Measurements from ENCODE around the gene CABP4. TPM values are rescaled to one million over a fixed set of nuclear protein-coding genes. Genes with fewer than 3 reads are reported as not detected.

Gene CABP4
- total RNA-seq, 1 experiment from 2014 or later, result not detected

DNA sequence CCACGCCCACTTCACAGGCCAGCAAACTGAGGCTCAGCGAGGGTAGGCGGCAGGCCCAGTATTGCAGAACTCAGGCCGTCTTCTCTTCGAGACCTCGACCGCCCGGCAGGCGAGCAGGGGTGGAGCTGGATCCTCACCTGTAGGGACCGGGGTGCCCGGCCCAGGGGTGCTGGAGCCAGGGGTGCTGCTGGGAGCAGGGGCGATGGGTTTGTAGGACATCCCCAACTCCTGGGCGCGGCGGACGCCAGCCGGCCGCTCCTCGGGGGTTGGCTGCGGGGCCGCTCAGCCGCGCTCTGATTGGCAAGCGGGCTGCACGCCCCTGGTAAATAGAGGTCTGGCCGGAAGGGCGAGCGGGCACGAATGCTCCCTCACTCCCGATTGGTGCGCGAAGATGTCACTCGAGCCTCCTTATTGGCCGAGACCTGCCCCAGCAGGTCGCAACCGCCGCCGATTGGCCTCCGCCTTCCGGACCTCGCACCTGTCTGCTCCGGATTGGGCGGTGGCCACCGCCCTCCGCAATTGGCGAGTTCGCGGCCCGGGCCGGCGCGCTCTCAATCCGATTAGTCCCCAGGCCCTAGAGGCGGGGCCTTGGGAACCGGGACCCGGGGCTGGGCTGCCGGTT is 52.8 kb downstream of the CABP4 start, which contains the start of gene CDK2AP2:
Gene CDK2AP2, minus strand, starts transcription at position 299 of the 622 bp plus-strand sequence. Its CDS starts 80 bp downstream, at position 219.
- H3K9me2 ChIP-seq (ENCODE audit: insufficient read depth), result no peaks in the 10 kb centered on the region
- RAD21 ChIA-PET (ENCODE audit: low non-redundant PET in 1 of 2, low total read pairs in 2 of 2, uncharacterized antibody in 2 of 2, unreplicated experiment in 2 of 2), result no interaction called here

DNA sequence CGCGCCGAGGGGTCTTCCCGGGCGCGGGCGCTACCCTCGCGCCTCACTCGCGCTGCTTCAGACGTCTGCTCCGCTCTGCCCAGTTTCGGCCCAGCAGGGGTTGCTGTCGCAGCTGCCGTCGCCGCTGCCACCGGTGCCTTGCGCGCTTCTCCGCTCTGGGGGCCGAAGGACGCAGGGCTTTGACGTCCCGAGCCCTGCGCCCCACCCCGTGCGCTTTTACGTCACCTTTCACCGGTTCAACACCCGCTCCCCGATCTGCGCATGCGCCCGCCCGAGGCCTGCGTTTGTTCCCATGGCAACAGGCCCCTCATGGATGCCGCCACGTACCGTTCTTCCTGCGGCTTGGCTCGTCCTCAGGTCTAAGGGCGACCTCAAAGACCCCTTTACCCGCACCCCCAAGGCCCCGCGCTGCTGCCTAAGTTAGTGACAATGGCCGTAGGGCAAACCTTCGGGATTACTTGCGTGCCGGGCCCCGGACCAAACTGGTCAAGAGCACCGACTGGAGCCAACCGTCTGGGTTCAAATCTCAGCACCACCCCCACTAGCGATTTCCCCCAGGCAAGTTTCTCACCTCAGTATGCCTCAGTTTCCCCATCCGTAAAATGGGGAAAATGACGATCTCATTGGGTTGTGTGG is 53.5 kb downstream of the CABP4 start:
- POLR2A ChIA-PET, result no interaction called here
- Histone ChIP-seq H3K79me2 (ENCODE audit: insufficient read depth, low read length) (peaks cover 20% of the 10 kb centered on the region), H4K20me1 (ENCODE audit: insufficient read depth) (no peaks in the 10 kb centered on the region), H3K27me3 (ENCODE audit: insufficient read depth, low read length) (no peaks in the 10 kb centered on the region), H3K9ac (ENCODE audit: low read length) (peak overlapping the region; percentile 95), H3K4me1 (ENCODE audit: control insufficient read depth in 1 of 2, insufficient read depth in 2 of 2, low read length in 2 of 2) (peaks cover 27 to 39% of the 10 kb centered on the region in 2 experiments), H3K27ac (ENCODE audit: low read depth, low read length) (peak overlapping the region; percentile 81), H3K4me2 (ENCODE audit: low read length) (peak overlapping the region; percentile 88), H2AFZ (ENCODE audit: low read depth, low read length, poor library complexity, severe bottlenecking) (peak overlapping the region; percentile 22), H3K9me2 (ENCODE audit: insufficient read depth) (no peaks in the 10 kb centered on the region), H3K36me3 (ENCODE audit: control insufficient read depth in 1 of 2, insufficient read depth in 2 of 2, low read length in 2 of 2) (no peaks in the 10 kb centered on the region), H3K9me3 (ENCODE audit: control insufficient read depth in 1 of 2, insufficient read depth in 1 of 2, low read depth in 1 of 2, low read length in 2 of 2) (no peaks in the 10 kb centered on the region), H3K4me3 (replicated peaks in 1 of 2; ENCODE audit: low read depth in 1 of 2, low read length in 2 of 2) (peak overlapping the region; percentile 71 to 72)
- intact Hi-C loops (cut with micrococcal nuclease), result loop anchor here (5.0 kb wide), 1 partner anchor 81 kb away; the partner anchor contains the start of gene RPS6KB2
- ATAC-seq, result peak; percentile 41
- BruUV-seq (replicated peaks), result no TSS peak
- RAD21 ChIA-PET (ENCODE audit: low non-redundant PET in 1 of 2, low total read pairs in 2 of 2, uncharacterized antibody in 2 of 2, unreplicated experiment in 2 of 2), result no interaction called here
- no peak for TF ChIP-seq CEBPB (IDR thresholded peaks at IDR 0.05; ENCODE audit: low read depth)
- peak; percentile 5 for TF ChIP-seq POLR2A (IDR thresholded peaks at IDR 0.05; ENCODE audit: borderline replicate concordance, extremely low read depth, insufficient read depth, insufficient read length)
- peak; percentile 38 for TF ChIP-seq TCF7L2 (IDR thresholded peaks at IDR 0.05; ENCODE audit: borderline replicate concordance, extremely low read depth, insufficient read depth, insufficient read length)
- TF ChIP-seq ZFX (IDR thresholded peaks at IDR 0.05), result peak; percentile 22; the same call in 1 of the 2 replicates
- TF ChIP-seq, protein P1, sequence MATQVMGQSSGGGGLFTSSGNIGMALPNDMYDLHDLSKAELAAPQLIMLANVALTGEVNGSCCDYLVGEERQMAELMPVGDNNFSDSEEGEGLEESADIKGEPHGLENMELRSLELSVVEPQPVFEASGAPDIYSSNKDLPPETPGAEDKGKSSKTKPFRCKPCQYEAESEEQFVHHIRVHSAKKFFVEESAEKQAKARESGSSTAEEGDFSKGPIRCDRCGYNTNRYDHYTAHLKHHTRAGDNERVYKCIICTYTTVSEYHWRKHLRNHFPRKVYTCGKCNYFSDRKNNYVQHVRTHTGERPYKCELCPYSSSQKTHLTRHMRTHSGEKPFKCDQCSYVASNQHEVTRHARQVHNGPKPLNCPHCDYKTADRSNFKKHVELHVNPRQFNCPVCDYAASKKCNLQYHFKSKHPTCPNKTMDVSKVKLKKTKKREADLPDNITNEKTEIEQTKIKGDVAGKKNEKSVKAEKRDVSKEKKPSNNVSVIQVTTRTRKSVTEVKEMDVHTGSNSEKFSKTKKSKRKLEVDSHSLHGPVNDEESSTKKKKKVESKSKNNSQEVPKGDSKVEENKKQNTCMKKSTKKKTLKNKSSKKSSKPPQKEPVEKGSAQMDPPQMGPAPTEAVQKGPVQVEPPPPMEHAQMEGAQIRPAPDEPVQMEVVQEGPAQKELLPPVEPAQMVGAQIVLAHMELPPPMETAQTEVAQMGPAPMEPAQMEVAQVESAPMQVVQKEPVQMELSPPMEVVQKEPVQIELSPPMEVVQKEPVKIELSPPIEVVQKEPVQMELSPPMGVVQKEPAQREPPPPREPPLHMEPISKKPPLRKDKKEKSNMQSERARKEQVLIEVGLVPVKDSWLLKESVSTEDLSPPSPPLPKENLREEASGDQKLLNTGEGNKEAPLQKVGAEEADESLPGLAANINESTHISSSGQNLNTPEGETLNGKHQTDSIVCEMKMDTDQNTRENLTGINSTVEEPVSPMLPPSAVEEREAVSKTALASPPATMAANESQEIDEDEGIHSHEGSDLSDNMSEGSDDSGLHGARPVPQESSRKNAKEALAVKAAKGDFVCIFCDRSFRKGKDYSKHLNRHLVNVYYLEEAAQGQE (IDR thresholded peaks at IDR 0.05; ENCODE audit: low read depth), result no peak
- CTCF ChIA-PET, result no interaction called here
- DNase-seq (ENCODE audit: low read depth, low spot score), result peak; percentile 90

More for the DNA sequence above, 52.8 kb downstream of the CABP4 start, which contains the start of gene CDK2AP2:
- no peaks in the 10 kb centered on the region for H3K9me3 ChIP-seq (ENCODE audit: control insufficient read depth in 1 of 2, insufficient read depth in 1 of 2, low read depth in 1 of 2, low read length in 2 of 2)
- H3K79me2 ChIP-seq (ENCODE audit: insufficient read depth, low read length), result peaks cover 26% of the 10 kb centered on the region
- no peaks in the 10 kb centered on the region for H3K27me3 ChIP-seq (ENCODE audit: insufficient read depth, low read length)
- H3K9ac ChIP-seq (ENCODE audit: low read length), result peak within 1 kb of the TSS; percentile 95
- peak; percentile 79 for ATAC-seq
- no peaks in the 10 kb centered on the region for H3K36me3 ChIP-seq (ENCODE audit: control insufficient read depth in 1 of 2, insufficient read depth in 2 of 2, low read length in 2 of 2)
- no TSS peak for BruUV-seq (replicated peaks)
- H3K4me3 ChIP-seq (replicated peaks in 1 of 2; ENCODE audit: low read depth in 1 of 2, low read length in 2 of 2), result peak within 1 kb of the TSS; percentile 72 to 85
- no peaks in the 10 kb centered on the region for H4K20me1 ChIP-seq (ENCODE audit: insufficient read depth)
- H3K27ac ChIP-seq (ENCODE audit: low read depth, low read length), result peak within 1 kb of the TSS; percentile 93
- TF ChIP-seq ZFX (IDR thresholded peaks at IDR 0.05) (peak; percentile 49; the same call in 1 of the 2 replicates), CEBPB (IDR thresholded peaks at IDR 0.05; ENCODE audit: low read depth) (no peak), POLR2A (IDR thresholded peaks at IDR 0.05; ENCODE audit: borderline replicate concordance, extremely low read depth, insufficient read depth, insufficient read length) (peak; percentile 26), POLR2AphosphoS5 (IDR thresholded peaks at IDR 0.05; ENCODE audit: low read depth, low read length) (peak; percentile 89)
- H2AFZ ChIP-seq (ENCODE audit: low read depth, low read length, poor library complexity, severe bottlenecking), result peak within 1 kb of the TSS; percentile 22
- DNase-seq (ENCODE audit: low read depth, low spot score), result peak; percentile 99
- peak within 1 kb of the TSS; percentile 88 for H3K4me2 ChIP-seq (ENCODE audit: low read length)
- intact Hi-C loops (cut with micrococcal nuclease), result loop anchor here (1.0 to 5.0 kb wide), 3 partner anchors 81 to 157 kb away; partner anchors contain the start of genes PPP1CA and RPS6KB2
- CTCF ChIA-PET, result no interaction called here
- peaks cover 31 to 43% of the 10 kb centered on the region in 2 experiments for H3K4me1 ChIP-seq (ENCODE audit: control insufficient read depth in 1 of 2, insufficient read depth in 2 of 2, low read length in 2 of 2)
- POLR2A ChIA-PET, result no interaction called here

All from HCT116 (cell line).